Subcutaneous adipose tissue (tissue), 4 donors: ENCODE data around the gene P2RX7. TPM values are rescaled to one million over a fixed set of nuclear protein-coding genes. Genes with fewer than 3 reads are reported as not detected.

Experiments
- CTCF ChIP-seq: fragments of 450-650 bp; IDR thresholded peaks from one replicate; pipeline ENCODE4 v1.5.1; 2016; ENCODE audit warnings: low read depth, mild to moderate bottlenecking, control low read depth, antibody characterized with exemption, moderate library complexity
- total RNA-seq, 4 donors: library from RNA; depleted of rRNA; stranded (reverse); fragments of >200 nt; gene quantifications; one replicate each; pipeline ENCODE4 v1.1.0, GENCODE V29; 2016

The P2RX7 gene
- total RNA-seq, 4 donors from 2014 or later: 2.4 to 29.2 (median 5.0) TPM

DNA sequence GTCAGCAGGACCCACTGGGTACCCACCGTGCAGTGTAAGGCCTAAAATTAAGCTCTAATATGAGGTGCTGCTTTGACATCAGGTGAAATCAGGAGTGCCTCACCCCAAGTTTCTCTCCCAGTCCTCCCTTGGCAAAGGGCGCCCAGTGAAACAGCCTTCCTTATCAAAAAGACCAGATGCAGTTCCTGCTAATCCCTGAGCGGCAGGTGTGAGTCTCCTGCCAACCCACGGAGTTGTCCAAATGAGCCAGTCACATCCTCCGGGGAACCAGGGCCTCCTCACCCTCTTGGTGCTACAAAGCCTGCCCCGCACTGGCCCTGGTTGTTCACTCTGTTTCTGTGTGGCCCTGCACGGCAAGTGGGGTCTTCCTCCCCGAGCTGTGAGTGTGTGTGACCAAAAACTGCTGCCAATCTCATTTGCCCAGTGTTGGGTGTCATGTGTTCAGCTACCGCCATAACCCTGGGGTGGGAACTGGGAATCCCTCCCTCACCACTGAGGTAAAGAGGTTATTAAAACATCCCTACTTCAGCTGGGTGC, 57.0 kb downstream of the P2RX7 start:
- no peak for TF ChIP-seq CTCF

GRCh38 chr12:121190523-121191031, 57.9 kb downstream of the P2RX7 start:
- no peak for TF ChIP-seq CTCF

DNA sequence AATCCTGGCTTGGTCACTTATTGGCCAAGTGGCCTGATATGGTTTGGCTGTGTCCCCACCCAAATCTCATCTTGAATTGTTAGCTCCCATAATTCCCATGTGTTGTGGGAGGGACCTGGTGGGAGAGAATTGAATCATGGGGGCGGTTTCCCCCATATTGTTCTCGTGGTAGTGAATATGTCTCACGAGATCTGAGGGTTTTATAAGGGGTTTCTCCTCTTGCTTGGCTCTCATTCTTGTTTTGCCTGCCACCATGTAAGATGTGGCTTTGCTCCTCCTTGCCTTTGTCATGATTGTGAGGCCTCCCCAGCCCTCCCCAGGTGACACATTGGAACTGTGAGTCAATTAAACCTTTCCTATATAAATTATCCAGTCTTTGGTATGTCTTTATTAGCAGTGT, 58.5 kb downstream of the P2RX7 start:
- TF ChIP-seq CTCF: no peak

DNA sequence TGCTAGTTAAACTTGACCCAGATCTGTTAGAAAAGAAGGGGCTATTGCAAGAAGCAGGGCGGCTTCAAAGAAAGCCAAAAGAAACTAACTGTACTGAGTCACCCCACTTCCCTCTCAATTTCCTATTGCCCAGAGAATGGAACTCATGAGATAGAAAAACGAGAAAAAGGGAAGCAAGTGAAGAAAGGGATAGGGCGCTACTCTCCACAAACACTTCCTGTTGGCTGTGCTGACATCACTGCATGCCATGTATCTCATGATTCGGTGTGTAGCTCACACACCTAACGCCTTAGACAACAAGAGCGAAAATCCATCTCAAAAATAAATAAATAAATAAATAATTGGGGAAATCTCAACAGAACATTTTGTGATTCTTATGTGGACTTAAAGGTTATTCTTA, 64.2 kb downstream of the P2RX7 start:
- no peak for TF ChIP-seq CTCF

DNA sequence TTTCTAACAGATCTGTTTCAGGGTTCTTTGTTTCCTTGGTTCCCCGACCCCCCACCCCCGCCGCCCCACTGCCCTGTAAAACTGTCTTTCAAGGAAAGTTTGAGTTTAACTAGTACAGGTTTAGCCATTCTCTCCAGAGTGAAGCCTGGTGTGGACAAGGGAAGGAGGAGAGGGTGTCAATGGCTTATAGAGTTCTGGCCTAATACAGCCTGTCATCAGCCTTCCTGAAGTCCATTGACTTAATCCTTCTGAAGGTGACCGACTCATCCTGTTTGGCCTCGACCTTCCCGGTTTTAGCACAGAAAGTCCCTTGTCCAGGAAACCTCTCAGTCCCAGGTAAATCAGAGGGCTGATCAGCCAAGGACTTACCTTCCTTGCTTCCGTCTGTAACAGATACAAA, 66.3 kb downstream of the P2RX7 start:
- no peak for TF ChIP-seq CTCF

DNA sequence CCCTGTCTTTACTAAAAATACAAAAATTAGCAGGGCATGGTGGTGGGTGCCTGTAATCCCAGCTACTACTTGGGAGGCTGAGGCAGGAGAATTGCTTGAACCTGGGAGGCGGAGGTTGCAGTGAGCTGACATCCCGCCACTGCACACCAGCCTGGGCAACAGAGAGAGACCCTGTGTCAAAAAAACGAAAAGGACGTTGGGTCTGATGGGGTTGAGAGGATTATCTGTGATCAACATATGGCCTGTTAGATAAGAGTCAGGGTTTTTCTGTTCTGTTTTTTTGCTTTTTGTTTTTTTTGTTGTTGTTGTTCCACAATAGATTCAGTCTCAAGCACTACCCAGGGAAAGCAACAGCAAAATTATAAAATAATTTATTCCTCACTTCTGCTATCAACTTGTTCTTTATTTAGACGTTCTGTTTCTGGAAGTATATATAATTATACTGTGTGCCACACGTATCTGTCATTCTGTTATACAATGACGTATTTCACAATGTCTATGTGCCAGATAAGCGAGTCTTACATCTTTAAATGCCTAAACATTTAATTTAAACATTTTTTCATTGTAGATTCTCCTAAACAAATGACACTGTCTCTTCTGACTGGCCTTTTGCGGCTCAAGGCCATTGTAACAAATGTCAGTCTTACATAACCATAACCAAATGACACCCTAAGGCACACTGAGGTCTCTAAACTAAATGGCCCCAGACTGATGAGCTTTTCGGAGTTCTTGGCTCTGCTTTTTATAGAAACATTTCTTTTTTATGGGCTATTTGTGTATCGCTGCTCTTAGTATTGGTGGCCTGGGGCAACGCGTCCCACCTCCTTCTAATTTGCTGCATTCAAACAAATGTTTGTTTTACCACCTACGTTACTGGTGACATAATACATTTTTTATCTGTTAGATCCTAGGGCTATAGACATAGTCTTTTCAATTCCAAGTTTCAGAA, 70.0 kb downstream of the P2RX7 start:
- TF ChIP-seq CTCF: no peak

GRCh38 chr12:121203482-121203881, 70.8 kb downstream of the P2RX7 start:
- no peak for TF ChIP-seq CTCF
